ENCODE measurements around the gene SLBP. TPM values are rescaled to one million over a fixed set of nuclear protein-coding genes. Genes with fewer than 3 reads are reported as not detected.

Gene SLBP
- polyA plus RNA-seq, 1 experiment = 72.0 TPM

- Histone ChIP-seq H3K27me3 (ENCODE audit: control insufficient read depth, insufficient read depth, low read length) (no peaks in the 10 kb centered on the region), H3K4me3 (ENCODE audit: low read depth, low read length) (no peak overlapping the region), H3K27ac (ENCODE audit: low read depth, low read length) (no peak overlapping the region), H3K9me3 (ENCODE audit: control insufficient read depth, insufficient read depth, low read length) (peaks cover 35% of the 10 kb centered on the region)
- TF ChIP-seq CTCF (IDR thresholded peaks at IDR 0.05; ENCODE audit: low read depth, low read length) = no peak
- ChIA-PET CTCF (interaction anchor here (0.6 to 1.4 kb wide), 2 partner anchors 11 to 54 kb away, joined by 6 to 7 read pairs; no protein-coding TSS in a partner anchor), POLR2A (no interaction called here)
- DNase-seq (ENCODE audit: low read depth, low spot score) = no peak
Measured at GRCh38 chr4:1737666-1738065, 25.5 kb upstream of the SLBP start.

- no peak for TF ChIP-seq CTCF (IDR thresholded peaks at IDR 0.05; ENCODE audit: low read depth, low read length)
- DNase-seq (ENCODE audit: low read depth, low spot score) = no peak
- Histone ChIP-seq H3K4me3 (ENCODE audit: low read depth, low read length) (no peak overlapping the region), H3K9me3 (ENCODE audit: control insufficient read depth, insufficient read depth, low read length) (peaks cover 35% of the 10 kb centered on the region), H3K27me3 (ENCODE audit: control insufficient read depth, insufficient read depth, low read length) (no peaks in the 10 kb centered on the region), H3K27ac (ENCODE audit: low read depth, low read length) (no peak overlapping the region)
- ChIA-PET POLR2A (no interaction called here), CTCF (interaction anchor here (1.2 to 2.0 kb wide), 2 partner anchors 10 to 11 kb away, joined by 3 to 8 read pairs; no protein-coding TSS in a partner anchor)
Measured at GRCh38 chr4:1736812-1737211, 24.7 kb upstream of the SLBP start.

- Histone ChIP-seq H3K9me3 (ENCODE audit: control insufficient read depth, insufficient read depth, low read length) (peaks cover 35% of the 10 kb centered on the region), H3K27me3 (ENCODE audit: control insufficient read depth, insufficient read depth, low read length) (no peaks in the 10 kb centered on the region), H3K4me3 (ENCODE audit: low read depth, low read length) (no peak overlapping the region), H3K27ac (ENCODE audit: low read depth, low read length) (no peak overlapping the region)
- CTCF ChIA-PET = interaction anchor here (1.0 to 2.0 kb wide), 2 partner anchors 9 to 13 kb away, joined by 3 to 8 read pairs; no protein-coding TSS in a partner anchor
- no peak for DNase-seq (ENCODE audit: low read depth, low spot score)
- POLR2A ChIA-PET = no interaction called here
- no peak for TF ChIP-seq CTCF (IDR thresholded peaks at IDR 0.05; ENCODE audit: low read depth, low read length)
Measured at GRCh38 chr4:1735215-1735614, 23.1 kb upstream of the SLBP start.

DNA sequence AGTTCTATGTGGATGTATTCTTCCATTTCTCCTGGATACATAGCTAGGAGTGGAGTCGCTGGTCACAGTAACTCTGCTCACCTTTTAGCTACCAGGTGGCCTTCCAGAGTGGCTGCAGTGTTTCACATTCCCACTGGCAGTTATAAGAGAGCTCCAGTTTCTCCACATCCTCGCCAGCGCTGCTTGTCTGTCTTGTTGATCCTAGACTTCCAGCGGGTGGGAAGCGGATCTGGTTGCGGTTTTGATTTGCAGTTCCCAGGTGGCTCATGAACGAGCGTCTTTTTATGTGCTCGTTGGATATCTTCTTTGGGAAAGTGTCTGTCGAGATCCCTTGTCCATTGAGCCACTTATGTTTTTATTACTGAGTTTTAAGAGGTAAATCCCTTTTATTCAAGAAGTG, 20.8 kb upstream of the SLBP start:
- ChIA-PET POLR2A (no interaction called here), CTCF (no interaction called here)
- Histone ChIP-seq H3K27me3 (ENCODE audit: control insufficient read depth, insufficient read depth, low read length) (no peaks in the 10 kb centered on the region), H3K9me3 (ENCODE audit: control insufficient read depth, insufficient read depth, low read length) (peaks cover 19% of the 10 kb centered on the region), H3K27ac (ENCODE audit: low read depth, low read length) (no peak overlapping the region), H3K4me3 (ENCODE audit: low read depth, low read length) (no peak overlapping the region)
- TF ChIP-seq CTCF (IDR thresholded peaks at IDR 0.05; ENCODE audit: low read depth, low read length) = no peak
- DNase-seq (ENCODE audit: low read depth, low spot score) = no peak

DNA sequence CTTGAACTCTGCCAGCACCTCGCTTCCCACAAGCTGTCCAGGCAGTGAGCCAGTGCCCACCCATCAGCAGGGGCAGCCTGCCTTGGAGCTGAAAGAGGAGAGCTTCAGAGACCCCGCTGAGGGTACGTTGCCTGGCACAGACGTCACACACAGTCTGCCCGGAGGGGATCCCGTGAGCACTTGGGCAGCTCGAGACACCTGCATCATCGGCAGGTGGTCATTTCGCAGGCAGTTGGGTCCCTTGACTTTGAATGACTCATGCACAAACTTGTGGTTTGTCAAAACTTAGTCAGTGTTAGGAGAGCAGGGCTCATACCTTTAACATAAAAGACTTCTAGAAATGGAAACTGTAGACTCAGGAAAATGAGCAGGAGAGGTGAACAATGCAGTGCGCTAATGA, 19.1 kb upstream of the SLBP start:
- peaks cover 1% of the 10 kb centered on the region for H3K9me3 ChIP-seq (ENCODE audit: control insufficient read depth, insufficient read depth, low read length)
- H3K27ac ChIP-seq (ENCODE audit: low read depth, low read length) = peak overlapping the region; percentile 39
- no peaks in the 10 kb centered on the region for H3K27me3 ChIP-seq (ENCODE audit: control insufficient read depth, insufficient read depth, low read length)
- ChIA-PET POLR2A (interaction anchor here (0.7 kb wide), 1 partner anchor 10 kb away, joined by 4 read pairs; the partner anchor contains the start of genes TACC3 and TMEM129), CTCF (interaction anchor here (2.7 kb wide), 1 partner anchor 38 kb away, joined by 27 read pairs; no protein-coding TSS in a partner anchor)
- no peak for TF ChIP-seq CTCF (IDR thresholded peaks at IDR 0.05; ENCODE audit: low read depth, low read length)
- no peak for DNase-seq (ENCODE audit: low read depth, low spot score)
- no peak overlapping the region for H3K4me3 ChIP-seq (ENCODE audit: low read depth, low read length)
